T-helper 22 cell (primary cell): ENCODE measurements around the gene FBXO41.
A peak's percentile ranks its signal among the peaks of the same experiment; 100 is the strongest.

Source experiments
- DNase-seq: peaks from one replicate; pipeline ENCODE4 v3.0.0-alpha.2; 2020; ENCODE audit warnings: low read depth

Gene FBXO41, protein sequence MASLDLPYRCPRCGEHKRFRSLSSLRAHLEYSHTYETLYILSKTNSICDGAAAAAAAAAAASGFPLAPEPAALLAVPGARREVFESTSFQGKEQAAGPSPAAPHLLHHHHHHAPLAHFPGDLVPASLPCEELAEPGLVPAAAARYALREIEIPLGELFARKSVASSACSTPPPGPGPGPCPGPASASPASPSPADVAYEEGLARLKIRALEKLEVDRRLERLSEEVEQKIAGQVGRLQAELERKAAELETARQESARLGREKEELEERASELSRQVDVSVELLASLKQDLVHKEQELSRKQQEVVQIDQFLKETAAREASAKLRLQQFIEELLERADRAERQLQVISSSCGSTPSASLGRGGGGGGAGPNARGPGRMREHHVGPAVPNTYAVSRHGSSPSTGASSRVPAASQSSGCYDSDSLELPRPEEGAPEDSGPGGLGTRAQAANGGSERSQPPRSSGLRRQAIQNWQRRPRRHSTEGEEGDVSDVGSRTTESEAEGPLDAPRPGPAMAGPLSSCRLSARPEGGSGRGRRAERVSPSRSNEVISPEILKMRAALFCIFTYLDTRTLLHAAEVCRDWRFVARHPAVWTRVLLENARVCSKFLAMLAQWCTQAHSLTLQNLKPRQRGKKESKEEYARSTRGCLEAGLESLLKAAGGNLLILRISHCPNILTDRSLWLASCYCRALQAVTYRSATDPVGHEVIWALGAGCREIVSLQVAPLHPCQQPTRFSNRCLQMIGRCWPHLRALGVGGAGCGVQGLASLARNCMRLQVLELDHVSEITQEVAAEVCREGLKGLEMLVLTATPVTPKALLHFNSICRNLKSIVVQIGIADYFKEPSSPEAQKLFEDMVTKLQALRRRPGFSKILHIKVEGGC

GRCh38 chr2:73284296-73285158 lies at the start of gene FBXO41:
TSS of gene FBXO41 (minus strand) at chr2:73284478. CDS start at chr2:73269630, 14,848 bp downstream.
- peak; percentile 36 for DNase-seq

DNA sequence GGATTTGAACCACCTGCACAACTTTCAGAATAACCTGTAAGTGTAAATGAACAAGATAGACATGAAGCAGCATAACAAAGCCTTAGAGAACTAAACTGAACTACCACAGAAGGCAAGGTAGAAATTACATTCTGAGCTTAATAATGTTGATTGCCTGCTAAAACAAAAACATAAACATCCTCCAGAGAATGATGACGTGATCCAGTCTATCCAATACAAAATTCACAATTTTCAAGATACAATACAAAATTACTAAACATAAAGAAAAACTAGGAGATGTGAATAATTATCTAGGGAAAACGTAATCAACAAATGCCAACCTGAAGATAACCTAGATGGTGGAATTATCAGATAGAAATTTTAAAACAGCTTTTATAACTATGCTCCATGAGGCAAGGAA lies 49.8 kb upstream of the FBXO41 start:
- DNase-seq = no peak

DNA sequence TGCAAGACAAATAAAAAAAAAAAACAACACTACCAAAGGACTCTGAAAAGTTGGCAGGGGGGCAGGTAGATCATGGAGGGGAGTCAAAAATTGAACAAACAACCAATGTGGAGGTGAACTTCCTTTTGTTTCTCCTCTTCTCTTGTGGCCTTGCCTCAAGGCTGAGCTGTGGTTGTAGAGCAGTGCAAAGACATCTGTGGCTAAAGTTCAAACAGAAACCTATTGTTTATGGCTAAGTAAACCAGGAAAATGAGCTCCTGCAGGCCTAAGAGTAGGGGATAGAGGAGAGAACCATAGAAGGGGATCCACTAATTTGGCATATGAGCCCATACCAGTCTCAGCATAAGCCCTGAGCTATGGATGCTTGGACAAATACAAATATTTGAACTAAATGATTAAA lies 49.3 kb upstream of the FBXO41 start:
- no peak for DNase-seq

- DNase-seq = no peak
Observed at GRCh38 chr2:73324126-73324725, 39.9 kb upstream of the FBXO41 start.

- no peak for DNase-seq
Observed at GRCh38 chr2:73323551-73323950, 39.3 kb upstream of the FBXO41 start.

DNA sequence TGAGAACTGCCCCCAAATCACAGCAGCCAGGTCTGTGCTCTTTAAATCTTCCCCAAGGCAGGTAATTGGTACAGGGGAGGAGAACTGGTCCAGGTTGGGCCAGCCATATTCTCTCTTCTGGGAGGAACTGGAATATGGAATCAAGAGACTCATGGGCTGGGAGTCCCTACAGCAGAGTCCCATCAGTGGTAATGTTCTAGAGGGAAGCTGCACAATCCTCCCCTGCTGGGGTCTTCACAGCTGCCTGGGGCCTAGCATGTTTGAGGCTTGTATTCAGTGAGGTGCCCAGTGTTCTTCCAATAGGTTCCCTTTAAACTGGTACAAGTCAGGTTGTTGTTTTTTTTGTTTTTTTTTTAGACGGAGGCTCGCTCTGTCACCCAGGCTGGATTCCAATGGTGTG lies 30.2 kb upstream of the FBXO41 start:
- no peak for DNase-seq

- DNase-seq = no peak
Observed at GRCh38 chr2:73307720-73308119, 23.4 kb upstream of the FBXO41 start.

DNA sequence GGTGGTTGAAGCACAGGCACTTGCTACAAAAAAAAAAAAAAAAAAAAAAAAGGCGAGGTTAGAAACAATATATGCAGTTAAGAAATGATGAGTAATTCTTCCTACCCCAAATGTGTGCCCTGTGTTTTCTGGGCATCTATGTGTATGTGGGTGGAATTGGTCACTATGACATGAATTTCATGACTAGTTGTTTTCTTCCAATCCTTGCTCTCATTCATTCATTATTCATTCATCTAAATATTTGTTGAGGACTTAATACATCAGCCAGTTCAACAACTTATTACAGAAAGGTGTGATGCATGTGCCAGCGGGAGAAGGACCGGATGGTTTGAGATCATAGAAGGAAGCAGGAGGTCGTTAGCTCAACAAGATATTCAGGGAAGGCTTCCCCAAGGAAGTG lies 17.4 kb upstream of the FBXO41 start:
- DNase-seq = no peak

- no peak for DNase-seq
Observed at GRCh38 chr2:73300926-73301325, 16.6 kb upstream of the FBXO41 start.

- no peak for DNase-seq
Observed at GRCh38 chr2:73297586-73297985, 13.3 kb upstream of the FBXO41 start.

GRCh38 chr2:73297151-73297559 lies 12.9 kb upstream of the FBXO41 start:
- DNase-seq = no peak

DNA sequence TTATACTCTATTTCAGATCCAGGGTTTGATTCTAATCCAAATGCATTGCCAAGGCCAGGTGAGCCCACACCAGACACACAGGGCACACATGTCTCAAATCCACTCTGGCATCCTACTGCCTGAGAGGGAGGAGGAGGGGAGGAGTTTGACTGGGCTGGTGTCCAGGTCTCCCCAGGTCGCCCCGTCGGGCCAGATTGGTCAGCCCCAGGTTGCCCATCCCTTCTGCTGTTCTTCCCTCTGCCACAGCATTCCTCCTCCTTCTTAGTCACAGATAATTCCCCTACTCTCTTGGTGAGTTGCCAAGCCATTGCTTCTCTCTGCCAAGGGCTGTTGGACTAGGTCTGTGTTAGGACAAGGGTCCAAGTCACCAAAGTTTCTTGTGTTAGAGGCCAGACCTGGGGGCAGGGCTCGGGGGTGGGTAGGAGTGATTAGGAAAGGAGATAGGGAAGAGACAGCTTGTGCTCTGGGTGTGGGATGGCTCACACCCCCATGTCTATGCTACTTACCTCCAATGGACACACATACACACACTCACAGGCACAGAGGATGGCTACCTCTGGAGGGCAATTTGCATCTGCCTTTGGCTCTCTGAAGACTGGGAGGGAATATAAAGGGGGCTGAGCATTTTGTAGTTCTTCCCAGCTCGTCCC lies 11.6 kb upstream of the FBXO41 start:
- DNase-seq = no peak

GRCh38 chr2:73294239-73294638 lies 10.0 kb upstream of the FBXO41 start:
- no peak for DNase-seq

- DNase-seq = peak; percentile 88
Observed at GRCh38 chr2:73293534-73294171, 9.4 kb upstream of the FBXO41 start, which contains the start of gene EGR4. TSS of gene EGR4 (minus strand) at chr2:73293548. CDS start at chr2:73293317, 231 bp downstream.

DNA sequence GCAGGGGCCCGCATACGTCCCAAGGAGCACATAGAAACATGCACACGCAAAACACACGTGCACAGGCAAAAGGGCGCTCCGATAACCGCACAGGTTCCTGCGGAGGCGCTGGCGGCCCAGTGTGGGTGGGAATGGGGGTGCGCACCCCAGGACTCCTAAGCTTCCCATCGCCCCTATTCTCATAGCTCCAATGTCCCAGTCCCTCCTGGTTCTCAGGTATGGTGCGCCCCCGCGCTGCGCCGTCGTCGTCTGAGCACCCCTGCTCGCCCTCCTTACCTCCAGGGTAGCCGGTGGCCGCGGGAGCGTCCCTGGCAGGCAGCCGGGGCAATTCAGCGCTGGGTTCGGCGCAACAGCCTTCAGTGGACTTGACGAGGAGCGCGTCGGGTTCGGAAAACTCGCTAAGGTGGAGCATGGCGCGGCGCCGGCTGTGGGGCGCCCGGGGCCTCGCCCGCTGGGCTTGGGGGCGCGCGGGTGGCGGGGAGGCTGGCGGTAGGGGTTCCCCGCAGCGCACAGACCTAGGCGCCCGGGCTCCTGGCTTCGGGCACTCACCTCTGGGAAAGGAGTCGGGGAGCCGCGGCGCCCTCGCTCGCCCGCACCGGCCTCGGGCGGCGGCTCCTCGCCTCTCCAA lies 8.7 kb upstream of the FBXO41 start:
- no peak for DNase-seq

- no peak for DNase-seq
Observed at GRCh38 chr2:73292316-73292905, 8.1 kb upstream of the FBXO41 start.

- no peak for DNase-seq
Observed at GRCh38 chr2:73291461-73292315, 7.4 kb upstream of the FBXO41 start.

DNA sequence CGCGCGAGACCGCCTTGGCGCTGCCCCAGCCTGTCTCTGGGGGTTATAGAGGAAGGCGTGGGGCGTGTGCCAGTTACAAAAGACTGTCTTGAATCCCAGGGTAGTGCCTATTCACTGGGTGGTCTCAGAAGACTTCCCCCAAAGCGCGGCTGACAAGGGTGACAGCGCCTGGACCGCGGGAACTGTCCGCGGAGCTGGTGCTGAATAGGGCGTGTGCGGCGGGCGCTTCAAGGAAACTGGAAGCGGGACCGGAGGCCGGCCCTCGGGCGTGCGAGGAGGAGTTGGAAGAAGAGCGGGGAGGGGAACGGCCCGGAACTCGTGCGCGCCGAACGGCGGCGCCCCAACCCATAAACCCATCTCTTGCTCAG lies 6.8 kb upstream of the FBXO41 start:
- no peak for DNase-seq
